Activated CD4-positive, alpha-beta memory T cell treated with anti-CD3 and anti-CD28 coated beads for 36 hours (primary cell): ENCODE data around the gene THRSP. TPM values are rescaled to one million over a fixed set of nuclear protein-coding genes. Genes with fewer than 3 reads are reported as not detected.
"Not testable (repeated sequence)": the region's sequence is repeated elsewhere in the genome, so short reads cannot be mapped to it uniquely, and the experiment has no call there.

Experiments used
- CTCF ChIA-PET: fragments of 350-600 bp; sonication (Branson Sonifier 250); formaldehyde crosslinking; loops from one replicate; lab custom pipeline; 2021; ENCODE audit warnings: antibody characterized with exemption, inconsistent platforms; lab: Charles Lee
- POLR2A ChIA-PET: fragments of 350-600 bp; sonication (Branson Sonifier 250); formaldehyde crosslinking; loops from one replicate; lab custom pipeline; 2021; ENCODE audit warnings: antibody characterized with exemption; lab: Charles Lee
- DNase-seq: peaks from one replicate; pipeline ENCODE4 v3.0.0-alpha.2; 2020
- H3K27ac Mint-ChIP-seq: one replicate; pipeline ENCODE4 v1.8.0; 2021; ENCODE audit warnings: mixed read lengths
- H3K27me3 Mint-ChIP-seq: one replicate; pipeline ENCODE4 v1.8.0; 2021; ENCODE audit warnings: mixed read lengths
- H3K36me3 Mint-ChIP-seq: one replicate; pipeline ENCODE4 v1.8.0; 2021; ENCODE audit warnings: mixed read lengths
- H3K4me1 Mint-ChIP-seq: one replicate; pipeline ENCODE4 v1.8.0; 2021; ENCODE audit warnings: low read depth, mixed read lengths
- H3K4me3 Mint-ChIP-seq: one replicate; pipeline ENCODE4 v1.8.0; 2021; ENCODE audit warnings: mild to moderate bottlenecking, mixed read lengths
- H3K9me3 Mint-ChIP-seq: one replicate; pipeline ENCODE4 v1.8.0; 2021; ENCODE audit warnings: mixed read lengths
- intact Hi-C: fragments of 100-400 bp; cut with micrococcal nuclease; formaldehyde crosslinking; loops from one replicate; pipeline ENCODE4 v1.15.1; 2023
- total RNA-seq, 2 experiments: library from RNA; stranded (reverse); gene quantifications; one replicate each; pipeline ENCODE4 v1.2.3, GENCODE V29; 2021

Gene THRSP
- total RNA-seq, 2 experiments from 2014 or later = not detected

GRCh38 chr11:78081583-78081982 lies 17.9 kb downstream of the THRSP start:
- peak; percentile 9 for DNase-seq
- no peaks in the 10 kb centered on the region for H3K9me3 Mint-ChIP-seq
- no peak overlapping the region for H3K27ac Mint-ChIP-seq
- no peak overlapping the region for H3K4me3 Mint-ChIP-seq
- no peaks in the 10 kb centered on the region for H3K27me3 Mint-ChIP-seq
- ChIA-PET POLR2A (no interaction called here), CTCF (no interaction called here)
- peaks cover 27% of the 10 kb centered on the region for H3K4me1 Mint-ChIP-seq
- peaks cover 2% of the 10 kb centered on the region for H3K36me3 Mint-ChIP-seq
- intact Hi-C loops = no loop called here

GRCh38 chr11:78082146-78082545 lies 18.5 kb downstream of the THRSP start:
- Mint-ChIP-seq H3K4me3 (no peak overlapping the region), H3K9me3 (no peaks in the 10 kb centered on the region), H3K27ac (no peak overlapping the region), H3K27me3 (no peaks in the 10 kb centered on the region), H3K36me3 (no peaks in the 10 kb centered on the region), H3K4me1 (peaks cover 23% of the 10 kb centered on the region)
- CTCF ChIA-PET = interaction anchor here (1.3 kb wide), 1 partner anchor 36 kb away, joined by 4 read pairs; no protein-coding TSS in a partner anchor
- intact Hi-C loops = no loop called here
- POLR2A ChIA-PET = no interaction called here
- DNase-seq = no peak

DNA sequence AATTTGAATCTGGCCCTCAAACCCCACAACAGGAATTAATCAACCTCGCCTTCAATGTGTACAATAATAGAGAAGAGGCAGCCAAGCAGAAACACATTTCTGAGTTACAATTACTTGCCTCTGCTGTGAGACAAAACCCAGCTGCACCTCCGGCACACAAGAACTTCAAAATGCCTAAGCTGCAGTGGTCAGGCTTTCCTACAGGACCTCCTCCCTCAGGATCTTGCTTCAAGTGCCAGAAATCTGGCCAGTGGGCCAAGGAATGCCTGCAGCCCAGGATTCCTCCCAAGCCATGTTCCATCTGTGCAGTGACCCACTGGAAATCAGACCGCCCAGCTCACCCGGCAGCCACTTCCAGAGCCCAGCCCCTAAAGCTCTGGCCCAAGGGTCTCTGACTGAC lies 19.4 kb downstream of the THRSP start:
- Mint-ChIP-seq H3K4me1 (peaks cover 16% of the 10 kb centered on the region), H3K27ac (no peak overlapping the region), H3K36me3 (no peaks in the 10 kb centered on the region), H3K27me3 (no peaks in the 10 kb centered on the region), H3K4me3 (no peak overlapping the region), H3K9me3 (no peaks in the 10 kb centered on the region)
- ChIA-PET POLR2A (no interaction called here), CTCF (interaction anchor here (1.3 kb wide), 1 partner anchor 37 kb away, joined by 4 read pairs; no protein-coding TSS in a partner anchor)
- DNase-seq = no peak
- intact Hi-C loops = no loop called here

DNA sequence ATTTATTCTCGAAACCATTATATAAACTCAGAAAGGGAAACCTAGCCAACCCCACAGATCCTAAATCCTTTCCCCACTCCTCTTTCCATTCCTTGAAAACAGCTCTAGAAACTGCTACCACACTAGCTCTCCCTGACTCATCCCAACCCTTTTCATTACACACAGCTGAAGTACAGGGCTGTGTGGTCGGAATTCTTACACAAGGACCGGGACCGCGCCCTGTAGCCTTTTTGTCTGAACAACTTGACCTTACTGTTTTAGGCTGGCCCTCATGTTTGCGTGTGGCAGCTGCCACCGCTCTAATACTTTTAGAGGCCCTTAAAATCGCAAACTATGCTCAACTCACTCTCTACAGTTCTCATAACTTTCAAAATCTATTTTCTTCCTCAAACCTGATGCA lies 20.8 kb downstream of the THRSP start:
- H3K27me3 Mint-ChIP-seq, CTCF ChIA-PET: not testable (repeated sequence)

GRCh38 chr11:78085972-78086371 lies 22.3 kb downstream of the THRSP start:
- H3K27ac Mint-ChIP-seq = no peak overlapping the region
- H3K27me3 Mint-ChIP-seq = no peaks in the 10 kb centered on the region
- DNase-seq = no peak
- CTCF ChIA-PET = interaction anchor here (1.0 kb wide), 1 partner anchor 332 kb away, joined by 3 read pairs; no protein-coding TSS in a partner anchor
- intact Hi-C loops = no loop called here
- no peak overlapping the region for H3K4me3 Mint-ChIP-seq
- POLR2A ChIA-PET = no interaction called here
- peaks cover 8% of the 10 kb centered on the region for H3K4me1 Mint-ChIP-seq
- no peaks in the 10 kb centered on the region for H3K36me3 Mint-ChIP-seq
- no peaks in the 10 kb centered on the region for H3K9me3 Mint-ChIP-seq

More for the DNA sequence above, 20.8 kb downstream of the THRSP start:
- H3K36me3 Mint-ChIP-seq, DNase-seq, H3K4me3 Mint-ChIP-seq, H3K27ac Mint-ChIP-seq, POLR2A ChIA-PET, intact Hi-C loops, H3K9me3 Mint-ChIP-seq: not testable (repeated sequence)
- peaks cover 11% of the 10 kb centered on the region for H3K4me1 Mint-ChIP-seq

- H3K9me3 Mint-ChIP-seq, intact Hi-C loops, H3K27ac Mint-ChIP-seq, CTCF ChIA-PET, DNase-seq, H3K27me3 Mint-ChIP-seq, H3K4me1 Mint-ChIP-seq, POLR2A ChIA-PET, H3K4me3 Mint-ChIP-seq, H3K36me3 Mint-ChIP-seq: not testable (repeated sequence)
These were observed 22.9 kb downstream of the THRSP start for GRCh38 chr11:78086521-78087074.

- POLR2A ChIA-PET = no interaction called here
- intact Hi-C loops = loop anchor here (2.0 kb wide), 1 partner anchor 15 kb away; the partner anchor contains the start of gene NDUFC2
These were observed 30.6 kb downstream of the THRSP start for GRCh38 chr11:78094250-78094649.

GRCh38 chr11:78097666-78098385 lies 34.2 kb downstream of the THRSP start:
- peaks cover 9% of the 10 kb centered on the region for H3K4me1 Mint-ChIP-seq
- peaks cover 40% of the 10 kb centered on the region for H3K36me3 Mint-ChIP-seq
- H3K27ac Mint-ChIP-seq = no peak overlapping the region
- no peak overlapping the region for H3K4me3 Mint-ChIP-seq
- intact Hi-C loops = no loop called here
- no peaks in the 10 kb centered on the region for H3K9me3 Mint-ChIP-seq
- no peak for DNase-seq
- ChIA-PET POLR2A (no interaction called here), CTCF (no interaction called here)
- H3K27me3 Mint-ChIP-seq = no peaks in the 10 kb centered on the region

More at GRCh38 chr11:78094250-78094649, 30.6 kb downstream of the THRSP start:
- Mint-ChIP-seq H3K4me1 (peaks cover 9% of the 10 kb centered on the region), H3K27me3 (no peaks in the 10 kb centered on the region), H3K4me3 (no peak overlapping the region), H3K9me3 (no peaks in the 10 kb centered on the region), H3K36me3 (peaks cover 26% of the 10 kb centered on the region), H3K27ac (peak overlapping the region; percentile 83)
- CTCF ChIA-PET = interaction anchor here (1.0 kb wide), 1 partner anchor 48 kb away, joined by 3 read pairs; no protein-coding TSS in a partner anchor
- peak; percentile 22 for DNase-seq

GRCh38 chr11:78099666-78100065 lies 36.0 kb downstream of the THRSP start:
- Mint-ChIP-seq H3K27me3 (no peaks in the 10 kb centered on the region), H3K36me3 (peaks cover 34% of the 10 kb centered on the region), H3K9me3 (no peaks in the 10 kb centered on the region), H3K4me3 (no peak overlapping the region), H3K27ac (no peak overlapping the region), H3K4me1 (peaks cover 2% of the 10 kb centered on the region)
- CTCF ChIA-PET = no interaction called here
- no peak for DNase-seq
- intact Hi-C loops = no loop called here
- POLR2A ChIA-PET = no interaction called here

- POLR2A ChIA-PET = no interaction called here
- peaks cover 31% of the 10 kb centered on the region for H3K36me3 Mint-ChIP-seq
- H3K27ac Mint-ChIP-seq = no peak overlapping the region
- H3K27me3 Mint-ChIP-seq = no peaks in the 10 kb centered on the region
- H3K9me3 Mint-ChIP-seq = no peaks in the 10 kb centered on the region
- intact Hi-C loops = no loop called here
- CTCF ChIA-PET = no interaction called here
- H3K4me1 Mint-ChIP-seq = no peaks in the 10 kb centered on the region
- no peak for DNase-seq
- no peak overlapping the region for H3K4me3 Mint-ChIP-seq
These were observed 36.6 kb downstream of the THRSP start for GRCh38 chr11:78100261-78100660.

- Mint-ChIP-seq H3K36me3 (peaks cover 27% of the 10 kb centered on the region), H3K9me3 (no peaks in the 10 kb centered on the region), H3K27me3 (no peaks in the 10 kb centered on the region), H3K4me1 (no peaks in the 10 kb centered on the region), H3K4me3 (no peak overlapping the region), H3K27ac (no peak overlapping the region)
- ChIA-PET POLR2A (no interaction called here), CTCF (no interaction called here)
- DNase-seq = no peak
- intact Hi-C loops = no loop called here
These were observed 37.2 kb downstream of the THRSP start for GRCh38 chr11:78100676-78101472.
